Measurements from ENCODE around the gene TMEM39A.

- TF ChIP-seq POLR2A (IDR thresholded peaks at IDR 0.05) (no peak), CTCF (IDR thresholded peaks at IDR 0.05) (no peak), POLR2AphosphoS5 (IDR thresholded peaks at IDR 0.05) (no peak), EP300 (IDR thresholded peaks at IDR 0.05; ENCODE audit: low read depth) (no peak)
Measured at GRCh38 chr3:119500265-119500664, 36.9 kb upstream of the TMEM39A start.

Data from transverse colon (tissue), 4 donors.